ENCODE measurements around the gene TAS2R40. TPM values are rescaled to one million over a fixed set of nuclear protein-coding genes. Genes with fewer than 3 reads are reported as not detected.

The TAS2R40 gene
- total and polyA plus RNA-seq, 12 donors: not detected

- DNase-seq: no peak
- Histone ChIP-seq H3K4me3 (no peak overlapping the region), H3K36me3 (replicated peaks in 1 of 2) (no peaks in the 10 kb centered on the region), H3K4me1 (replicated peaks in 1 of 2) (peaks cover 0 to 5% of the 10 kb centered on the region in 2 donors), H3K27ac (no peak overlapping the region), H3K9me3 (replicated peaks in 1 of 3) (no peaks in the 10 kb centered on the region), H3K27me3 (no peaks in the 10 kb centered on the region)
- WGBS, 4 donors: 69 to 75% (median 74%) methylated on average over 4 of the region's 4 CpGs
- no peak for TF ChIP-seq CTCF (IDR thresholded peaks at IDR 0.05)
- TF ChIP-seq POLR2A (IDR thresholded peaks at IDR 0.05): no peak
- intact Hi-C loops (cut with DNase I): no loop called here
Observed at GRCh38 chr7:143223784-143224183, 1.9 kb downstream of the TAS2R40 start.

- no peaks in the 10 kb centered on the region for H3K27me3 ChIP-seq
- TF ChIP-seq POLR2A (IDR thresholded peaks at IDR 0.05) (no peak), CTCF (IDR thresholded peaks at IDR 0.05) (no peak)
- WGBS, 4 donors: 84 to 90% (median 87%) methylated on average over 5 of the region's 5 CpGs
Observed at GRCh38 chr7:143225047-143225446, 3.2 kb downstream of the TAS2R40 start.

GRCh38 chr7:143227806-143228205 lies 6.0 kb downstream of the TAS2R40 start:
- 21 to 45% (median 39%) methylated on average over 1 of the region's 1 CpG for WGBS, 4 donors
- no peak for DNase-seq
- H3K9me3 ChIP-seq (replicated peaks in 1 of 3): no peaks in the 10 kb centered on the region
- intact Hi-C loops (cut with DNase I): no loop called here
- no peaks in the 10 kb centered on the region for H3K36me3 ChIP-seq (replicated peaks in 1 of 2)
- peaks cover 0 to 5% of the 10 kb centered on the region in 2 donors for H3K4me1 ChIP-seq (replicated peaks in 1 of 2)
- H3K27ac ChIP-seq: no peak overlapping the region
- TF ChIP-seq CTCF (IDR thresholded peaks at IDR 0.05) (no peak), POLR2A (IDR thresholded peaks at IDR 0.05) (no peak)
- no peak overlapping the region for H3K4me3 ChIP-seq
- no peaks in the 10 kb centered on the region for H3K27me3 ChIP-seq

More at GRCh38 chr7:143225047-143225446, 3.2 kb downstream of the TAS2R40 start:
- H3K27ac ChIP-seq: no peak overlapping the region
- DNase-seq: no peak
- no peaks in the 10 kb centered on the region for H3K9me3 ChIP-seq (replicated peaks in 1 of 3)
- H3K4me1 ChIP-seq (replicated peaks in 1 of 2): peaks cover 0 to 5% of the 10 kb centered on the region in 2 donors
- no peak overlapping the region for H3K4me3 ChIP-seq
- H3K36me3 ChIP-seq (replicated peaks in 1 of 2): no peaks in the 10 kb centered on the region
- intact Hi-C loops (cut with DNase I): no loop called here

- intact Hi-C loops (cut with DNase I): no loop called here
- H3K4me3 ChIP-seq: no peak overlapping the region
- TF ChIP-seq POLR2A (IDR thresholded peaks at IDR 0.05) (no peak), CTCF (IDR thresholded peaks at IDR 0.05) (no peak)
- peaks cover 0 to 5% of the 10 kb centered on the region in 2 donors for H3K4me1 ChIP-seq (replicated peaks in 1 of 2)
- H3K9me3 ChIP-seq (replicated peaks in 1 of 3): no peaks in the 10 kb centered on the region
- no peaks in the 10 kb centered on the region for H3K36me3 ChIP-seq (replicated peaks in 1 of 2)
- no peak overlapping the region for H3K27ac ChIP-seq
- 39 to 48% (median 41%) methylated on average over 9 of the region's 9 CpGs for WGBS, 4 donors
- no peak for DNase-seq
- H3K27me3 ChIP-seq: no peaks in the 10 kb centered on the region
Observed at GRCh38 chr7:143229054-143229790, 7.4 kb downstream of the TAS2R40 start.
